Cardiac fibroblast (primary cell): ENCODE data around the gene KIDINS220.

ENCODE experiments used
- DNase-seq, 2 donors: peaks; one replicate each; pipeline versions ENCODE4 v3.0.0 to v3.0.0-alpha.2; 2010; ENCODE audit warnings: low read depth in 2 of 2
- H3K4me3 ChIP-seq, 2 donors: replicated peaks in 1 of 2; 1 replicate in 1 of 2; 2 replicates in 1 of 2; pipeline ENCODE4 v1.5.1; 2011; ENCODE audit warnings: low read depth in 2 of 2, low read length in 2 of 2, mild to moderate bottlenecking in 2 of 2, moderate library complexity in 1 of 2
- TF ChIP-seq, protein P1 (sequence below): IDR thresholded peaks from one replicate; pipeline ENCODE4 v1.5.1; 2011; ENCODE audit warnings: low read depth, mild to moderate bottlenecking, low read length, inconsistent platforms

KIDINS220 gene

DNA sequence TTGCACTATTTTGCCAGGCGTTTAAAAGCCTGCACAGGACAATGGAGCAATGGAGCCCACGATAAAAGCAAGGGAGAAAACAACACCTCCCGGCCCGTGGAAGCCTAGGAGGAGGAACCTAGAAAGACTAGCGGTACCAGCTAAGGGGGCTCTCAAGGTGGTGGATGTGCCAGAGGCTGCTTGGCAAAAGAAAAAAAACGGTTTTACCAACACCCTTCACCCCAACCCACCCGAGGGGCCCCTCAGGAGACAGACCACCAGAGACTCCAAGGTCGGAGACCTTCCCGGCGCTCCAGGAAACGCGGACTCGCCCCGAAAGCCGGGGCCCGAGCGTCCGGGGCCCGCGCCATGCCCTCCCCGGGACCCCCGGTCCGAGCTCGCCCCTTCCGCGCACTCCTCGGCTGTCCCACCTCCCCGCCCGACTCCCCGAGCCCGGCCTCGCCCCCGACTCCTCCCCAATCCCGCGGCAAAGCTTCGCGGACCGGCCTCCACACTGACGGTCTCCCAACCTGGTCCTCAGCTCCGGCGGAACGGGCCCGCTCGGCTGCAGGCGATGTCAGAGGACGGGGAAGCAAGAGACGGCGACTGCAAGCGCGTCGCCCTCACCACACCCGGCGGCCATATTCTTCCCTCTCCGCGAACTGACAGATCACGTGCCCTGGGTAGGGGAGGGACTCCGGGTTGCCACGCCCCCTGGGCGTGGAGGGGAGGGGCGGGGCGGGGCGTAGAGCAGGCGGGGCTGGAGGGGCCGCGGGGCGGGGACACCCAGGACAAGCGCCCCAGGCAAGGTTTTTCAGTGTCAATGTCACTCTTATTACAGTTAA lies at the start of gene KIDINS220:
Gene KIDINS220, minus strand, starts transcription at position 643 of the 824 bp plus-strand sequence. CDS start 10,520 bp downstream, outside the sequence.
- peak within 1 kb of the TSS; percentile 97 to 99 for H3K4me3 ChIP-seq
- peak; percentile 84 to 88 for DNase-seq
- TF ChIP-seq, protein P1, sequence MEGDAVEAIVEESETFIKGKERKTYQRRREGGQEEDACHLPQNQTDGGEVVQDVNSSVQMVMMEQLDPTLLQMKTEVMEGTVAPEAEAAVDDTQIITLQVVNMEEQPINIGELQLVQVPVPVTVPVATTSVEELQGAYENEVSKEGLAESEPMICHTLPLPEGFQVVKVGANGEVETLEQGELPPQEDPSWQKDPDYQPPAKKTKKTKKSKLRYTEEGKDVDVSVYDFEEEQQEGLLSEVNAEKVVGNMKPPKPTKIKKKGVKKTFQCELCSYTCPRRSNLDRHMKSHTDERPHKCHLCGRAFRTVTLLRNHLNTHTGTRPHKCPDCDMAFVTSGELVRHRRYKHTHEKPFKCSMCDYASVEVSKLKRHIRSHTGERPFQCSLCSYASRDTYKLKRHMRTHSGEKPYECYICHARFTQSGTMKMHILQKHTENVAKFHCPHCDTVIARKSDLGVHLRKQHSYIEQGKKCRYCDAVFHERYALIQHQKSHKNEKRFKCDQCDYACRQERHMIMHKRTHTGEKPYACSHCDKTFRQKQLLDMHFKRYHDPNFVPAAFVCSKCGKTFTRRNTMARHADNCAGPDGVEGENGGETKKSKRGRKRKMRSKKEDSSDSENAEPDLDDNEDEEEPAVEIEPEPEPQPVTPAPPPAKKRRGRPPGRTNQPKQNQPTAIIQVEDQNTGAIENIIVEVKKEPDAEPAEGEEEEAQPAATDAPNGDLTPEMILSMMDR = no peak

DNA sequence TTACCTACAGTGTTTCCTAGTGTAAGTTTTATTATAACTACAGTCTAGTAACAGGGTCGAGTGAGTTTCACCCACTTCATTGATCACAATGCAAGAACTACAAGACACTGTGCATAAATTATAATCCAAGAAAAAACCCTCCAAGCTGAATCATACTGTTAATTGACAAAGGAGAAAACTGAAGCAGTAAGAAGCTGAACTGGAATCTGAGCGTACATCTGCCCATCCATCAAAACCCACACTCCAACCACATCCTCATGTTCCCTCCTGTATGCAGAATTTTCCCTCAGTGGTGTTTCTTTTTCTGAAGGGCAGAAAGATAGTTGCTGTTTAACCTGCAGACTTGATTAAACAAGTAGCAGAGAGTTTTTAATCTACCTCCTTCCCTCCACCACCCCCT lies 49.5 kb upstream of the KIDINS220 start:
- no peak overlapping the region for H3K4me3 ChIP-seq
- no peak for DNase-seq
- TF ChIP-seq, protein P1 = no peak

DNA sequence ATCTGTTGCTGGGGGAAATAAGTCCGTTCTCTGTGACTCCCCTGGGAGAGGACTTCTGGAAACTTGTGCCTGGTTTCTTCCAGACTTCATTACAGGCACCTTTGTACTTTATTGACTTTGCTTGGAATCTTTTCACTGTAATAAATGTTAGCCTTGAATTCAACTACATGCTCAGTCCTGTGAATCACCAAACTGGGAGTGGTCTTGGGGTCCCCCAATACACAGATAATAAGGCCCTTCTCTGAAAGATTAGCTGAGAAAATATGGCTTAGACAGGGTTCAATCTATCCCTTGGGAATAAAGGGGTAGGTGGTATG lies 48.7 kb upstream of the KIDINS220 start:
- H3K4me3 ChIP-seq = no peak overlapping the region
- DNase-seq = no peak
- TF ChIP-seq, protein P1 = no peak

DNA sequence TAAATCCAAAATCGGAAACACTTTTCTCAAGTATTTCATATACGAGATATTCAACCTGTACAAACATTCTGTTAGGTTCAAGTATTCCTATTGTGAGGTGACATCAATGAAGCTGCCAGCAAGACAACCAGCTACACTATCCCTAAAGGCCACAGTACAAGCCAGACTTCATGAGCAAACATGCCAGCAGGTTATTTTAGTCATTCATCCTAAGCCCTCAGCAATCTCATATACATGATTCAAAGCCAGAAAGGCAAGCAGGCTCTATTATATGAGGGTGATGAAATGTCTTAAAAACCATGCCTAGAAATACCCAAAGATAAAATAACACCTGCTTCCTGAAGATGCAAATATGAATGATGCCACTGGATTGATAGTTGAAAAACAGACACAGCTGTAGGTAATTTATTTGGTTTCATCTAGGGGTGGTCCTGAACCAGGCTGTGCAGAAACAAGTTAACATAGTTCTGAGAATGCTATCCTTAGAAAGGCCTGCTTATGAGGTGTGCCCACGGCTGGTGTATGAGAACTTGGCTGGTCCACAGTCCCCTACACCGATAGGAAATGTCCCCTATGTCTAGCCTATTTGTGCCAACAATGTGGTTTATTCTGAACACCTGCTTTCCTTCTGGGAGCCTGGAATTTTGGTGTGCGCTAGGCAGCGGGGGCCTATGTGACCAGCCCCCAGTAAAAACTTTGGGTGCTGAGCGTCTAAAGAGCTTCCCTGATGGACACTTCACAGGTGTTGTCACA lies 48.2 kb upstream of the KIDINS220 start:
- no peak overlapping the region for H3K4me3 ChIP-seq
- no peak for DNase-seq
- TF ChIP-seq, protein P1 = no peak

DNA sequence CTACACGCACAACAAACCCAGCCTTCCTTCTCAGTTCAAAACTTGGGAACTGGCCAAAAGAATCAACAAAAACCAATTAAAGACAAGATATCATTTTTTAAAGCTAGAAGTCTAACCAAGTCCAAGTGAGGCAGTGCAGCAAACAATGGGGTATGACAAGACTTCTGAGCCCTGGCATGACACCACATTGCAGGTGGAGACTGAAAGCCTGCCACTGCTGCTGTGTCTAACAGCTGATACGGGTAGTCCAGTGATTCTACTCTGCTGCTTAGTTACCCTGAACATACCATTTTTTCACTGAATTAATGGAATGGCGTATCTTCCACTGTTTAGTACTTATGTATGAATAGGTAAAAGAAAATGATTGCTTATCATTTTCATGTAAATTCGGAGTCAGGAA lies 47.4 kb upstream of the KIDINS220 start:
- DNase-seq = no peak
- H3K4me3 ChIP-seq = no peak overlapping the region
- TF ChIP-seq, protein P1 = no peak

DNA sequence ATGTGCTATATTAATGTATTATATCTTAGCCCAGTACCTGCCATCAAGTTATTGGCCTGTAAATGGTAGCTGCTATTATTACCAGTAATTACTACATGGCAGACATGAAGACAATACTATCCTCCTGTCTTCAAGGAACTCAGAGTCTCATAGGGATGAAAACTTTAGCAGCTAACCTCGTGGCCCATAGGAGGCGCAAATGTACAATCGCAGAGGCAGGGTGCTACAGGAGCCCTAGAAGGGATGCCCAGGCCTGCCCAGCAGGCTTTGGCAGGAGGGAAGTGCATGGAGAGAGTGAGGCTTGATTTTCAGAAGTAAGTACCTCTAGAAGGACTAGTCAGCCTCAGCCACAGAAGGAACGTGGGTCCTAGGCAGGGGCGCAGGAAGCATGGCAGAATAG lies 44.7 kb upstream of the KIDINS220 start:
- peak; percentile 49 to 61 for DNase-seq
- H3K4me3 ChIP-seq = no peak overlapping the region
- TF ChIP-seq, protein P1 = peak; percentile 48
